Calu3 (cell line): ENCODE results near the gene CFAP20DC. TPM values are rescaled to one million over a fixed set of nuclear protein-coding genes. Genes with fewer than 3 reads are reported as not detected.
"Not testable (repeated sequence)": the region's sequence is repeated elsewhere in the genome, so short reads cannot be mapped to it uniquely, and the experiment has no call there.

ENCODE experiments used
- BruUV-seq: library from RNA; stranded (reverse); fragments of 400-500 nt; replicated peaks from 2 replicates; lab custom pipeline; 2021; lab: Mats Ljungman, UMichigan
- CTCF ChIA-PET: fragments of 300-600 bp; sonication (Branson Sonifier 250); formaldehyde crosslinking; loops from one replicate; lab custom pipeline; 2022; ENCODE audit warnings: antibody characterized with exemption; lab: Charles Lee
- DNase-seq: peaks from one replicate; pipeline ENCODE4 v3.0.0; 2022
- H3K27ac Mint-ChIP-seq: one replicate; pipeline ENCODE4 v1.8.0; 2022; ENCODE audit warnings: mixed read lengths; ENCODE audit not compliant: unreplicated experiment
- H3K27me3 Mint-ChIP-seq: one replicate; pipeline ENCODE4 v1.8.0; 2022; ENCODE audit warnings: mixed read lengths; ENCODE audit not compliant: unreplicated experiment
- H3K36me3 Mint-ChIP-seq: one replicate; pipeline ENCODE4 v1.8.0; 2022; ENCODE audit warnings: mild to moderate bottlenecking, moderate library complexity, mixed read lengths; ENCODE audit not compliant: insufficient read depth, unreplicated experiment
- H3K4me1 Mint-ChIP-seq: one replicate; pipeline ENCODE4 v1.8.0; 2022; ENCODE audit warnings: mild to moderate bottlenecking, low read depth, mixed read lengths; ENCODE audit not compliant: unreplicated experiment
- H3K4me3 Mint-ChIP-seq: one replicate; pipeline ENCODE4 v1.8.0; 2022; ENCODE audit warnings: mild to moderate bottlenecking, low read depth, moderate library complexity, mixed read lengths; ENCODE audit not compliant: unreplicated experiment
- H3K9me3 Mint-ChIP-seq: one replicate; pipeline ENCODE4 v1.8.0; 2022; ENCODE audit warnings: low read depth, mixed read lengths; ENCODE audit not compliant: unreplicated experiment
- intact Hi-C: fragments of 100-400 bp; cut with micrococcal nuclease; formaldehyde crosslinking; loops from one replicate; pipeline ENCODE4 v1.10.0; 2022; ENCODE audit not compliant: unreplicated experiment
- total RNA-seq: library from RNA; stranded (reverse); gene quantifications from 2 replicates; pipeline ENCODE4 v1.2.3, GENCODE V29; 2022
- TF ChIP-seq, protein P1 (sequence below): fragments of 200-600 bp; IDR thresholded peaks from one replicate; pipeline ENCODE4 v1.8.0; 2022; ENCODE audit warnings: antibody characterized with exemption; ENCODE audit not compliant: unreplicated experiment

Gene CFAP20DC
- total RNA-seq, 1 experiment from 2014 or later, result 5.8 TPM

DNA sequence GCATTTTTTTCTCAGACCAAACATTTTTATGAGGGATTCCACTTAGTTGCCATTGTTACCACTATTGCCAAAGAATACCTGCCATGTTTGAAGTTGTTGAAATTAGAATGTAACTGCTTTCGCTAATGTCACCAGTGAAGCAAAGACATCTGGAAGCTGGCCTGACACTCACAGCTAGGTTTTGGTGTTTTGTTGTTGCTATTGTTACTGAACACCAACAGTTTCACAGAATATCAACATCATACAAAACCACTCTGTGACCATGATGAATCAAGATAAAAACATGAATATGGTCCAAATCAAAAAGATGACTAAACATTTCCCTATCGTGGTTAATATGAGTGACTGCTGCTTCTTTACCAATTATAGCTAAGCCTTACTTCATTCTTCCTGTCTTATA lies 6.9 kb upstream of the CFAP20DC start:
- no TSS peak for BruUV-seq
- Mint-ChIP-seq H3K9me3 (no peaks in the 10 kb centered on the region), H3K36me3 (no peaks in the 10 kb centered on the region), H3K27ac (no peak overlapping the region), H3K4me1 (peaks cover 7% of the 10 kb centered on the region), H3K27me3 (no peaks in the 10 kb centered on the region), H3K4me3 (no peak overlapping the region)
- intact Hi-C loops, result loop anchor here (10.0 kb wide), 1 partner anchor 492 kb away; no protein-coding TSS in a partner anchor
- CTCF ChIA-PET, result no interaction called here
- TF ChIP-seq, protein P1, sequence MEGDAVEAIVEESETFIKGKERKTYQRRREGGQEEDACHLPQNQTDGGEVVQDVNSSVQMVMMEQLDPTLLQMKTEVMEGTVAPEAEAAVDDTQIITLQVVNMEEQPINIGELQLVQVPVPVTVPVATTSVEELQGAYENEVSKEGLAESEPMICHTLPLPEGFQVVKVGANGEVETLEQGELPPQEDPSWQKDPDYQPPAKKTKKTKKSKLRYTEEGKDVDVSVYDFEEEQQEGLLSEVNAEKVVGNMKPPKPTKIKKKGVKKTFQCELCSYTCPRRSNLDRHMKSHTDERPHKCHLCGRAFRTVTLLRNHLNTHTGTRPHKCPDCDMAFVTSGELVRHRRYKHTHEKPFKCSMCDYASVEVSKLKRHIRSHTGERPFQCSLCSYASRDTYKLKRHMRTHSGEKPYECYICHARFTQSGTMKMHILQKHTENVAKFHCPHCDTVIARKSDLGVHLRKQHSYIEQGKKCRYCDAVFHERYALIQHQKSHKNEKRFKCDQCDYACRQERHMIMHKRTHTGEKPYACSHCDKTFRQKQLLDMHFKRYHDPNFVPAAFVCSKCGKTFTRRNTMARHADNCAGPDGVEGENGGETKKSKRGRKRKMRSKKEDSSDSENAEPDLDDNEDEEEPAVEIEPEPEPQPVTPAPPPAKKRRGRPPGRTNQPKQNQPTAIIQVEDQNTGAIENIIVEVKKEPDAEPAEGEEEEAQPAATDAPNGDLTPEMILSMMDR, result no peak
- no peak for DNase-seq

DNA sequence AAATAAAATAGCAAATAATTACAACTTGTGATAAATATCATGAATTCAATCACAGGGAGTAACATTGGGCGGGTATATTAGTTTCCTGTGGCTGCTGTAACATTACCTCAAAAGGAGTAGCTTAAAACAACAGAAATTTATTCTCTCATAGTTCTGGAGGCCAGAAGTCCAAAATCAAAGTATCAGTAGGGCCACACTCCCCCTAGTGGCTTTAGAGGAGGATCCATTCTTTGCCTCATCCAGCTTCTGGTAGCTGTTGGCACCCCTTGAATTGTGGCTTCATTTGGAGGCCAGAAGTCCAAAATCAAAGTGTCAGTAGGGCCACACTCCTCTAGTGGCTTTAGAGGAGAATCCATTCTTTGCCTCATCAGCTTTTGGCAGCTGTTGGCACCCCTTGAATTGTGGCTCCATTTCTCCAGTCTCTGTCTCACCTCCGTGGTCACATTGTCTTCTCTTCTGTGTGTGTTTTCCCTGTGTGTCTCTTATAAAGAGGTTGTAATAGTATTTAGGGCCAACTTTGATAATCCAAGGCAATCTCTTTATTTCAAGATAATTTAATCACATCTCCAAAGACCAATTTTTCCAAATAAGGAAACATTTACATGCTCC lies 3.1 kb upstream of the CFAP20DC start:
- peaks cover 20% of the 10 kb centered on the region for H3K36me3 Mint-ChIP-seq
- CTCF ChIA-PET, result interaction anchor here (0.6 to 1.5 kb wide), 9 partner anchors 13 to 484 kb away, joined by 3 to 12 read pairs (median 5); no protein-coding TSS in a partner anchor
- no peak overlapping the region for H3K4me3 Mint-ChIP-seq
- no peaks in the 10 kb centered on the region for H3K9me3 Mint-ChIP-seq
- H3K27ac Mint-ChIP-seq, result no peak overlapping the region
- intact Hi-C loops, result loop anchor here (1.0 to 10.0 kb wide), 4 partner anchors 59 to 488 kb away; no protein-coding TSS in a partner anchor
- no peaks in the 10 kb centered on the region for H3K27me3 Mint-ChIP-seq
- peaks cover 18% of the 10 kb centered on the region for H3K4me1 Mint-ChIP-seq
- peak; percentile 19 for DNase-seq
- BruUV-seq, result no TSS peak
- TF ChIP-seq, protein P1, result peak; percentile 52

DNA sequence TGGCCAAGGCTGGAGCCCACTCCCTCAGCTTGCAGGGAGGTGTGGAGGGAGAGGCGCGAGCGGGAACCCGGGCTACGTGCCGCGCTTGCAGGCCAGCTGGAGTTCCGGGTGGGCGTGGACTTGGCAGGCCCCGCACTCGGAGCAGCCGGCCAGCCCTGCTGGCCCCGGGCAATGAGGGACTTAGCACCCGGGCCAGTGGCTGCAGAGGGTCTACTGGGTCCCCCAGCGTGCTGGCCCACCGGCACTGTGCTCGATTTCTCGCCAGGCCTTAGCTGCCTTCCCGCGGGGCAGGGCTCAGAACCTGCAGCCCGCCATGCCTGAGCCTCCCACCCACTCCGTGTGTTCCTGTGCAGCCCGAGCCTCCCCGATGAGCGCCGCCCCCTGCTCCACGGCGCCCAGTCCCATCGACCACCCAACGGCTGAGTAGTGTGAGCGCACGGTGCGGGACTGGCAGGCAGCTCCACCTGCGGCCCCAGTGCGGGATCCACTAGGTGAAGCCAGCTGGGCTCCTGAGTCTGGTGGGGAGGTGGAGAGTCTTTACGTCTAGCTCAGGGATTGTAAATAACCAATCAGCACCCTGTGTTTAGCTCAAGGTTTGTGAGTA lies 1.1 kb upstream of the CFAP20DC start:
- peaks cover 29% of the 10 kb centered on the region for H3K4me1 Mint-ChIP-seq
- H3K36me3 Mint-ChIP-seq, result peaks cover 20% of the 10 kb centered on the region
- H3K27me3 Mint-ChIP-seq, H3K27ac Mint-ChIP-seq, CTCF ChIA-PET, H3K4me3 Mint-ChIP-seq, H3K9me3 Mint-ChIP-seq, BruUV-seq, DNase-seq: not testable (repeated sequence)
- intact Hi-C loops, result loop anchor here (10.0 kb wide), 1 partner anchor 486 kb away; no protein-coding TSS in a partner anchor

DNA sequence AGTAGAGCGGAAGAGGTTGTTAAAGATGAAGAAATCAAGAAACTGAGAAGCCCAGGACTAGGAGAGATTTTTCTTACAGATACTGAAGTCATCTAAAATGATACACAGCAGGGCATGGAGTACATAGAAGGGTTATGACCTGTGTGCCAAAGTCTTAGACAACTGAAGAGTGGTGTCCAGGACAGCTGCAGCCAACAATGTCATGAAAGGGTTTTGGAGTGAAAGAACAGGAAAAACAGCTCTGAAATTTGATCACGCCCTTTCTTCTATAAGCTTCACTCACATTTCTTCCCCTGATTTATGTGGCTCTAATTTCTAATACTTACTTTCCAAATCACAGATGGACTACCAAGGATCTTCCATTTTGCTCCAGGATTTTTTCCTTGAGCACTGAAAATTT lies 3.0 kb downstream of the CFAP20DC start:
- Mint-ChIP-seq H3K36me3 (peaks cover 20% of the 10 kb centered on the region), H3K4me3 (no peak overlapping the region), H3K27ac (peak overlapping the region; percentile 2), H3K9me3 (no peaks in the 10 kb centered on the region), H3K4me1 (peaks cover 23% of the 10 kb centered on the region), H3K27me3 (no peaks in the 10 kb centered on the region)
- TF ChIP-seq, protein P1, result no peak
- BruUV-seq, result no TSS peak
- intact Hi-C loops, result no loop called here
- no peak for DNase-seq
- CTCF ChIA-PET, result interaction anchor here (1.0 kb wide), 1 partner anchor 52 kb away, joined by 3 read pairs; no protein-coding TSS in a partner anchor
